Hepatocyte (in vitro differentiated cells): Measurements from ENCODE around the gene DTNBP1. TPM values are rescaled to one million over a fixed set of nuclear protein-coding genes. Genes with fewer than 3 reads are reported as not detected.

Experiments
- DNase-seq: peaks from one replicate; pipeline ENCODE4 v3.0.0-alpha.2; 2016; ENCODE audit warnings: low spot score
- H2AFZ ChIP-seq: fragments of 200-600 bp; sonication (generic); 2 replicates; pipeline ENCODE4 v1.6.0; 2016; ENCODE audit warnings: antibody characterized with exemption, mild to moderate bottlenecking
- H3K27ac ChIP-seq: fragments of 200-600 bp; sonication (generic); 2 replicates; pipeline ENCODE4 v1.5.1; 2016; ENCODE audit warnings: mild to moderate bottlenecking
- H3K27me3 ChIP-seq: fragments of 200-600 bp; sonication (generic); 2 replicates; pipeline ENCODE4 v1.6.1; 2016
- H3K36me3 ChIP-seq: fragments of 200-600 bp; sonication (generic); replicated peaks from 2 replicates; pipeline ENCODE4 v1.5.1; 2016; ENCODE audit warnings: low read depth; ENCODE audit not compliant: insufficient read depth
- H3K4me1 ChIP-seq: fragments of 200-600 bp; sonication (generic); 2 replicates; pipeline ENCODE4 v1.5.1; 2016; ENCODE audit warnings: mild to moderate bottlenecking, moderate library complexity; ENCODE audit not compliant: insufficient read depth
- H3K4me2 ChIP-seq: fragments of 200-600 bp; sonication (generic); 2 replicates; pipeline ENCODE4 v1.6.0; 2016
- H3K4me3 ChIP-seq: fragments of 200-600 bp; sonication (generic); 2 replicates; pipeline ENCODE4 v1.5.1; 2016; ENCODE audit warnings: mild to moderate bottlenecking
- H3K79me2 ChIP-seq: fragments of 200-600 bp; sonication (generic); 2 replicates; pipeline ENCODE4 v1.6.0; 2017; ENCODE audit warnings: mild to moderate bottlenecking
- H3K9me2 ChIP-seq: fragments of 200-600 bp; sonication (generic); replicated peaks from 2 replicates; pipeline ENCODE4 v1.6.0; 2017; ENCODE audit warnings: mild to moderate bottlenecking; ENCODE audit not compliant: insufficient read depth
- H3K9me3 ChIP-seq: fragments of 200-600 bp; sonication (generic); 2 replicates; pipeline ENCODE4 v1.5.1; 2016; ENCODE audit warnings: low read depth, mild to moderate bottlenecking
- H4K20me1 ChIP-seq: fragments of 200-600 bp; sonication (generic); 2 replicates; pipeline ENCODE4 v1.6.0; 2016; ENCODE audit warnings: mild to moderate bottlenecking; ENCODE audit not compliant: insufficient read depth, poor library complexity, severe bottlenecking
- EZH2 ChIP-seq: fragments of 200-600 bp; sonication (generic); IDR thresholded peaks from 2 replicates; pipeline ENCODE4 v1.6.1; 2016; ENCODE audit warnings: antibody characterized with exemption, mild to moderate bottlenecking, borderline replicate concordance
- EZH2phosphoT487 ChIP-seq: fragments of 200-600 bp; sonication (generic); IDR thresholded peaks from one replicate; pipeline ENCODE4 v1.6.1; 2018; ENCODE audit warnings: antibody characterized with exemption, mild to moderate bottlenecking, low read depth, moderate library complexity; ENCODE audit not compliant: unreplicated experiment, severe bottlenecking
- WGBS: methylation state at CpG from one replicate; pipeline ENCODE4 v1.1.6; 2016; ENCODE audit warnings: low lambda C conversion rate; ENCODE audit errors: missing lambda C conversion rate; 5-methylcytosine and 5-hydroxymethylcytosine counted together
- polyA plus RNA-seq: library from polyadenylated mRNA; unstranded; fragments of >200 nt; fragmentation: Nextera tagmentation; extraction: Ambion mirVana; gene quantifications from 2 replicates; pipeline ENCODE4 v1.2.1, GENCODE V29; 2016
- total RNA-seq: library from RNA; depleted of rRNA; stranded (reverse); fragments of >200 nt; gene quantifications from 2 replicates; pipeline ENCODE4 v1.2.3, GENCODE V29; 2014
- TF ChIP-seq, protein P1 (sequence below): fragments of 200-600 bp; sonication (generic); IDR thresholded peaks from 2 replicates; pipeline ENCODE4 v1.5.1; 2016; ENCODE audit warnings: antibody characterized with exemption, mild to moderate bottlenecking; ENCODE audit not compliant: poor library complexity

DTNBP1 gene
- total and polyA plus RNA-seq, 2 experiments from 2014 or later = 3.4 to 25.6 TPM

DNA sequence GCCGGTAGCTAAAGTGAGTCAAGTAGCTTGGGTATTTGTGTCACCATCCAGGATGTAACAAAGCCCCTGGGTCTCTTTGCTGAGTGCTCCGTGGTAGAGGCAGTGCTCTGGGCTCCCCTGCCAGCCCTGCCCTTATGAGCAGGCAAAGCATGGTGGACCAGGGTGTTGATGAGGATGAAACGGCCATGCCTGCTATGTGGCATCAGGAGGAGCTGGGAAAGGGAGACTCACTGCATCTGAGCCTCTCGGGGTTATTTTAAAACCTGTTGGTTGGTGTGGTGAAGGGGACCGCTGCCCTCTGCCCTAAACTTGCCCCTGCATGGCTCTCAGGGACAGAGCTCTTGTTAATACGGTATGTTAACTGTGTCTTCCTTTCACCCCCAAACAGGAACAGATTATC lies 143.1 kb downstream of the DTNBP1 start:
- no peak for TF ChIP-seq EZH2phosphoT487
- TF ChIP-seq EZH2 = no peak
- TF ChIP-seq, protein P1, sequence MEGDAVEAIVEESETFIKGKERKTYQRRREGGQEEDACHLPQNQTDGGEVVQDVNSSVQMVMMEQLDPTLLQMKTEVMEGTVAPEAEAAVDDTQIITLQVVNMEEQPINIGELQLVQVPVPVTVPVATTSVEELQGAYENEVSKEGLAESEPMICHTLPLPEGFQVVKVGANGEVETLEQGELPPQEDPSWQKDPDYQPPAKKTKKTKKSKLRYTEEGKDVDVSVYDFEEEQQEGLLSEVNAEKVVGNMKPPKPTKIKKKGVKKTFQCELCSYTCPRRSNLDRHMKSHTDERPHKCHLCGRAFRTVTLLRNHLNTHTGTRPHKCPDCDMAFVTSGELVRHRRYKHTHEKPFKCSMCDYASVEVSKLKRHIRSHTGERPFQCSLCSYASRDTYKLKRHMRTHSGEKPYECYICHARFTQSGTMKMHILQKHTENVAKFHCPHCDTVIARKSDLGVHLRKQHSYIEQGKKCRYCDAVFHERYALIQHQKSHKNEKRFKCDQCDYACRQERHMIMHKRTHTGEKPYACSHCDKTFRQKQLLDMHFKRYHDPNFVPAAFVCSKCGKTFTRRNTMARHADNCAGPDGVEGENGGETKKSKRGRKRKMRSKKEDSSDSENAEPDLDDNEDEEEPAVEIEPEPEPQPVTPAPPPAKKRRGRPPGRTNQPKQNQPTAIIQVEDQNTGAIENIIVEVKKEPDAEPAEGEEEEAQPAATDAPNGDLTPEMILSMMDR = no peak
- 83% methylated on average over 6 of the region's 6 CpGs for WGBS
- H3K27ac ChIP-seq = no peak overlapping the region
- no peaks in the 10 kb centered on the region for H3K4me1 ChIP-seq
- no peaks in the 10 kb centered on the region for H3K36me3 ChIP-seq
- H2AFZ ChIP-seq = no peak overlapping the region
- H4K20me1 ChIP-seq = no peaks in the 10 kb centered on the region
- no peaks in the 10 kb centered on the region for H3K9me2 ChIP-seq
- DNase-seq = no peak
- no peaks in the 10 kb centered on the region for H3K9me3 ChIP-seq
- H3K4me3 ChIP-seq = no peak overlapping the region
- no peak overlapping the region for H3K4me2 ChIP-seq
- no peaks in the 10 kb centered on the region for H3K79me2 ChIP-seq
- H3K27me3 ChIP-seq = no peaks in the 10 kb centered on the region

DNA sequence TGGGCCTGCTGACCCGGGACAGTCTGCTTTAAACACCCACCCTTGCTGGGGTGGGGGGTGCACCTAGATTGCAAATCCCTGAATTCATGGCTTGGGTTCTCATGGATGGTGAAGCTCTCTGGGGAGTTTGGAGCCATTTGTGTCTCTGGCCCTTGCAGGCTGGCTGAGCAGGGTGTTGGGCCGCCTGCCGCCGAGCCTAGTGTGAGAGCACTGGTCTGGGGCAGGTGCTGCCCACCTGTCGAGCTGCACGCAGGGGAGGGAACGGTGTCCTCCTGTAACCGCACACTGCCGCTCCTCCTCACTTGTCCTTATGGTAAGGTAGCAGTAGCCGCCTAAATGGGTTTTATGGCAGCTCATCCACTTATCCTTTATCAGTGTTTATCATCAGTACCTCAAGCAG lies 143.9 kb downstream of the DTNBP1 start:
- Histone ChIP-seq H3K27ac (no peak overlapping the region), H3K4me2 (no peak overlapping the region), H4K20me1 (no peaks in the 10 kb centered on the region), H3K4me1 (no peaks in the 10 kb centered on the region), H3K9me3 (no peaks in the 10 kb centered on the region), H3K27me3 (no peaks in the 10 kb centered on the region), H3K79me2 (no peaks in the 10 kb centered on the region), H3K9me2 (no peaks in the 10 kb centered on the region), H3K36me3 (no peaks in the 10 kb centered on the region), H2AFZ (no peak overlapping the region), H3K4me3 (no peak overlapping the region)
- TF ChIP-seq, protein P1 = no peak
- TF ChIP-seq EZH2phosphoT487 (no peak), EZH2 (no peak)
- WGBS = 98% methylated on average over 10 of the region's 10 CpGs
- DNase-seq = no peak

DNA sequence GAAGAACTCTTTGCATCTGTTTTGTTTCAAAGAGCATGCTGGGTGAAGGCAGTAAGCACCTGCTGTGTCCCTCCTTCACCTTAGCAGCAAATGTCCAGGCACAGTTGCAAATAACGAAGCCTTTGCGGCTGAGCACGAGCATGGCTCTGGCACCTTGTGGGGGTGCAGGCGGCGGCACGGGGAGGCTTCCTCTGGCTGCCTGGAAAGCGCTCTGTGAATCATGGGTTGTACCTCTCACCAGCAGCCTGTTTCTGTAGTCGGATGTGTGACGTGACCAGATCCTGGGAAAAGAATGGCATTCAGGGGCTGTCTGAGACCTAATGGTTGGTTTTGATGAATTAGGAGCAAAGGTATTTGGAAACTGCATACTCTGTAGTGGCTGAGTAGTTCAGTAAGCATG lies 144.8 kb downstream of the DTNBP1 start:
- Histone ChIP-seq H4K20me1 (no peaks in the 10 kb centered on the region), H2AFZ (no peak overlapping the region), H3K9me3 (no peaks in the 10 kb centered on the region), H3K9me2 (no peaks in the 10 kb centered on the region), H3K36me3 (no peaks in the 10 kb centered on the region), H3K4me1 (no peaks in the 10 kb centered on the region), H3K4me3 (no peak overlapping the region), H3K4me2 (no peak overlapping the region), H3K79me2 (no peaks in the 10 kb centered on the region), H3K27me3 (no peaks in the 10 kb centered on the region), H3K27ac (no peak overlapping the region)
- DNase-seq = no peak
- TF ChIP-seq EZH2phosphoT487 (no peak), EZH2 (no peak)
- TF ChIP-seq, protein P1 = no peak
- WGBS = 95% methylated on average over 9 of the region's 9 CpGs

DNA sequence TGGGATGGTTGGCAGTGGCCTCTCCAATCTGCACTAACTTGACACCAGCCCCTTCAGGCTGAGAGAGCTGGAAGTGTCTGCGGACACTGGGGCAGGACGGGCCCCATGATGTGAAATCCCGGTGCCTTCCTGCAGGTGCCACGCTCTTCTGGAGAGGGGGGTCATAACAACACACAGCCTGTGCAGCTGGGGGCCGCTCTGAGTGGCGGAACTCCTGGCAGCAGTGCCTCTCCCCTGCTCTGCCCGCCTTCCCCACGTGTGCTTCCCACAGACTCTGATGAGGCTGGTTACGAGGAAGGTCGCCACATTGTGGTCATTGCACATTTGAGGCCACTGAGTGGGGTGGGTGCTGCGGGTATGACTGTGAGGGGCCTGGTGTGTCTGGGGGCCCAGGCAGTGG lies 145.2 kb downstream of the DTNBP1 start:
- H2AFZ ChIP-seq = no peak overlapping the region
- no peaks in the 10 kb centered on the region for H3K9me2 ChIP-seq
- H3K27me3 ChIP-seq = no peaks in the 10 kb centered on the region
- H3K4me2 ChIP-seq = no peak overlapping the region
- 95% methylated on average over 9 of the region's 11 CpGs for WGBS
- no peaks in the 10 kb centered on the region for H3K79me2 ChIP-seq
- H4K20me1 ChIP-seq = no peaks in the 10 kb centered on the region
- H3K27ac ChIP-seq = no peak overlapping the region
- H3K4me3 ChIP-seq = no peak overlapping the region
- no peaks in the 10 kb centered on the region for H3K9me3 ChIP-seq
- DNase-seq = no peak
- no peaks in the 10 kb centered on the region for H3K36me3 ChIP-seq
- no peak for TF ChIP-seq EZH2
- TF ChIP-seq, protein P1 = no peak
- TF ChIP-seq EZH2phosphoT487 = no peak
- H3K4me1 ChIP-seq = no peaks in the 10 kb centered on the region
